NCI-H1092 (cell line): ENCODE measurements around the gene PRSS27.
"Not testable (repeated sequence)": the region's sequence is repeated elsewhere in the genome, so short reads cannot be mapped to it uniquely, and the experiment has no call there.

Experiments used
- DNase-seq: peaks from one replicate; lab custom pipeline; 2025; lab: John Stamatoyannopoulos, UW

Gene PRSS27

DNA sequence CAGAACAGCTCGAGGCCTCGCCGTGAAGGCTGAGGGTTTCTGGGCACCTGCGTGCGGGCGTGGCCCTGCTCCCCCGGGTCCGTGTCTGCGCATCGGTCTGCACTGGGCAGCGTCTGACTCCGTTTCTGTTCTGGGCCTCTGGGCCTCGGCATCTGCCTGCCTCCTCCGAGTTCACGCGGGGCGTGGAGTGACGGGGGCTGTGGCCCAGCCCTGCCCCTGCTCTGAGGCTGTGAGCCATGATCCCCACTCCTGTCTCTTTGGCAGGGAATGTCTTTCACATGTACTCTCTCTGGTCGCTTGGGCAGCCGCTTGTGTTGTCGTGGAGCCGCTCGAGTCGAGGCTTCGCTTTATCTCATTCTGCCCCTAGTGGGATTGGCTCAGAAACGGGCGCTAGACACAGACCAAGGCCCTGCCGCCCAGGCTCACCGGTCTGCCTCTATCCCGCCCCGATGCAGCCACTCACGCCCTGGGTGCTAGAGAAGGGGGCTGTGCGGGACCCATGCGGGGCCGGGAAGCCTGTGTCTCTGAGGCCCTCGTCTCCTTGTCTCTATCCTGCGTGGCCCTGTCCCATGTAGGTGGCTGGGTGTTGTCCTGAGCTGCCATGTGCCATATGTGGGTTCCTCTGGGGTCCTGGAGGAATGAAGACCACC lies 23.3 kb downstream of the PRSS27 start:
- DNase-seq = not testable (repeated sequence)

DNA sequence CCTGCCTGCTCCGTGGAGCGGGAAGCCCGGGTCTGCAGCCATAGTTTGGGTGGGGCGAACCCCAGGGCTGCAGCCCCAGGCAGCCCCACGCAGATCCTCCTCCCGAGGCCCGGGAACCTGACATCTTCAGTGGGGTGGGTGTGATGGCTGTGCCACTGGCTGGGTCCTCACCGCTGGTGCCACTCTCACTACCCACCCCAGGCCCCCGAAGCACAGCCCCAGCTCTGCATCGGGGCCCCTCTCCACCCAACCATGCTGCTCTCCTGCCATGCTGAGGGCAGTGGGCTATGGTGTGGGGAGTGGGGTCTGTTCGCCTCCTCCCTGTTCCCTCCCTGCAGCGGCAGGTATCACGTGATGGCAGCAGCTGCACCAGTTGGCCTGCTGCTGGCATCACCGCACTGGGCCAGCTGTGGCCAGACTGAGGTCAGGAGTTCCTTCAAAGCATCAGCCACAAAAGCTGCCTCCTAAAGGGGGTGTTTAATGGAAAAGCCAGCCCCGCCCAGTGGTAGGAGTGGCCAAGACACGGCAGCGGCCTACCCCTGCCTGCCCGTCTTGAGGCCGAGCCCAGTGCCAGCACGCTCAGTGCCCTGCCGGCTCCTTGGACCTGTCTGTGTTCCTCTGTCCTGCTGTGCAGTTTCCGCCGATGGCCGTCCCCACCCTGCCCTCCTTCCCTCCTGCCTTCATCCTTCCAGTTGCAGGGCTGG lies 26.9 kb downstream of the PRSS27 start:
- no peak for DNase-seq

DNA sequence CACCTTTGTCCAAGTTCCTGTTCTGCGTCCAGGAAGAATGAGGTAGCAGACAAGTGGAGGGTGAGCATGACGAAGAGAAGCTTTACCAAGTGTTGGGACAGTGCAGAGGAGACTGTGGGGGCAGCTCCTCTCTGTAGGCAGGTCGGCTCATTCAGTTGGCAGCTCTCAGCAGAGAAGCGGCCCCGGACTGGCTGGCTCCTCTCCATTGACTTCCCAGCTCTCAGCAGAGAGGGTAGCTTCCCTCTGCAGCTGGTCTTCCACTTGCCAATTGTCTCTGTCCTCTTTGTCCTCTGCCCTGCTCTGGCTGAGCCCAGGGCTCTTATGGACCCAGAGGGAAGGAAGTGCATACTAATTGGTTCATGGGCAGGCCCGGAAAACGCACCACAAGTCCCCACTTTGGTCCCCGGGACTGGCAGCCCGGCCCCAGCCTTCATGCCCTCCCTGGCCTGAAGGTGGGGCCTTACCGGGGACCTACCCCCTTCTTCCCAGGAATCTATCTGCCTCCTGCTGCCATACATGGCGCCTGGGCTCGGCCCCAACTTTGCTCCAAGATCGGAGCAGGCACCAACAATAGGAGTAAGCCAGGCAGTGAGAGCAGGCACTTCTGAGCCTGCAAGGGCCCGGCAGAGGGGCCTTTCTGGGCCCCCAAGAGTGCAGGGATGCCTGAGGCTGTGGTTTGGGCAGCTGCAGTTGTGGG lies 27.6 kb downstream of the PRSS27 start:
- DNase-seq = peak; percentile 75

DNA sequence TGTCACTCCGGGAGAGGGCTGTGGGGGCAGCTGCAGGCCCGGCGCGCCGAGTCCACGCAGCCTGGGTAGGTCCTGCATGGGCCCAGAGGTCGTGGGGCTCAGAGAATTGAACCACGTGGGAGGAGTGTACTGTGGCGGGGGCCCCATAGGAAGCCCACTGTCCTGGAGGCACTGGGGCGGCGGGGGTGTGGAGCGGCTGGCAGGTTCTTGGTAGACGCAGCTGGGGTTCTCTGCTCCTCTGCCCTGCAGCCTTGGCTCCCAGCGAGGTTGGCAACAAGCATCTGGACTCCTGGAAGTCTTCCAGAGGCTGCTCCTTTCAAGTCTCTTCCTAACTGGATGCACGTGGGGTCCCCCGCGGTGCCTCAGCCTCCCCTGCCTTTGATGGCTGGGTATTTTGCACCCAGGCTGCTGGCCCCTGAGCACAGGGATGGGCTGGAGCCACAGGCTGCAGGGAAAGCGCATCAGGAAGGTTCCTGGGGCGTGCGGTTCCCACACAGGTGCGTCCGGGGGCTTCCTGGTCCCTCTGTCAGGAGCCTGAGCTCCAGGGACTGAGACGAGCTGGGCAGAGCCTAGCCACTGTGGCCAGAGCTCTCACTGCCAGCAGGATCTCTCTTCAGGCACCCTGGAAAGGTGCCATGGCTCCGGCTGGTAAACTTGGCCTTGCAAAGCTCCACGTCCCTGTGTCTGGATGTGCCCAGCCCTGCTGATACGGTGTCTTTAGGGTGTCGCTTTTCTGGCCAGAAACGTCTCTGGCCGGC lies 28.4 kb downstream of the PRSS27 start:
- DNase-seq = peak; percentile 49

DNA sequence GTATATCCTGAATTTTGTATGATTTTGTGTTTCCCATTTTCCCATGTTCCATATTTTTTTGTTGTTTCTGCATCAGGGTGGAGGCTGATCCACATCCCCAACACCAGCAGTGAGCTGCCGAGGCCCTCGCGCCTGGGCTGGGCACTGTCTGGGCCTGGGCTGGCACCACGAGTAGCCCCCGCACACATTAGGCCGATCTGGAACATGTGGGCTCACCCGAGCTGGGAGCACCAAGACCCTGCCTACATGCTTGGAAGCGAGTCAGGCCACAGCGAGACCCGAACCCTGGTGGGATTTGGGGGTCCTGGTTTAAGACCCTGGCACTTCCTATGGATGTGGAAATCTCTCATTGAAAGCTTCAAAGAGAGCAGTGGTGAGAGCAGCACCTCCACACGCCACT lies 29.2 kb downstream of the PRSS27 start:
- no peak for DNase-seq

DNA sequence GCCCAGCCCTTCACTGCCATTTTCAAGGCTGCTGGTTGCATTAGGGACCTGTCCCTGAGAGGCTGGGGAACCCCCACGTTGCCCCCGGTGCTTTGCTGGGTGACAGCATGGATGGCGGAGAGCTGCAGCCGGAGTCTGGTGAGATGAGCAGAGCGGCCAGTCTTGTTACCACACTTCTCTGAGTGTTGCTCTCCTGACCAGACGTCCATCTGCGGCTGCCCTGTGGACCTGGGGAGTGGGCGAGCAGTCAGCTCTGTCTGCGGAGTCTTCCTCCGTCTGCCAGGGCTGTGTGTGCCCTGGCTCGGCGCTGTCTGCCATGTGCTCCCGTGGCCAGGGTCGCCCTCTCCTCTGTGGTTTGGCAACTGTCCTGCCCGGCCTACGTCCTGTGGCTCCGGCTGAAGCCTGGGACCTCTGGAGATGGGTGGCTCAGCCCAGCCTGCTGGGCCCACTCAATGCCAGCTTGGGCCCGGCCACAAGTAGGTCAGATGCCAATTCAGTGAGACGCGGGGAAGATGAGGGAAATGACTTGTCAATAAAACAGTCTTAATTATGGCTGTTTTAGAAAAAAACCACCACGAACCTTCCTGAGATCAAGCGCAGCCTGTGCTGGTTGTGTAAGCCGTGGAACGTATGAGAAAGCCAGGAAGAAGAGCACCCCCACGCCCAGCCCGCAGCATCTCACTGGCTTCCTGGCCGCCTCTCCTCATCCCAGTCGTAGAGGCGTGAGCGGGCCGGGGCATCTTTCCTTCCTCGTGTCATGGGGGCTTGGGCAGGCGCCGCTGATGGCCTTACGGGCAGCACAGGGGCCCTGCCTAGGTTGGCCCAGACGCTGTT lies 29.8 kb downstream of the PRSS27 start:
- DNase-seq = no peak

DNA sequence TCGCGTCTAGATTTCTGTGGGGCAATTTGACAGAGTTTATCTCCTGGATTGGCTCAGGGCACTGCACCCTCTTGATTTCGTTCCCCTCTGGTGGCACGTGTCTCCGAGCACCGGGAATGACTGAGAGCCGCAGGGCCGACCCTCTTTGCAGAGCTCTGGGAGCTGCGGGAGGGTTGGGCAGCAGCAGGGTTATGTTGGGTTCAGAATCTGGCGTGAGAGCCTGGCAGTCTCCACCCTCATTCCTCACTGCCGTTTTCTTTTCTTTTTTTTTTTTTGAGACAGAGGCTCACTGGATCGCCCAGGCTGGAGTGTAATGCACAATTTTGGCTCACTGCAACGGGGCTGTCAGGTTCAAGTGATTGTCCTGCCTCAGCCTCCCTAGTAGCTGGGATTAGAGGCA lies 30.6 kb downstream of the PRSS27 start:
- DNase-seq = not testable (repeated sequence)

DNA sequence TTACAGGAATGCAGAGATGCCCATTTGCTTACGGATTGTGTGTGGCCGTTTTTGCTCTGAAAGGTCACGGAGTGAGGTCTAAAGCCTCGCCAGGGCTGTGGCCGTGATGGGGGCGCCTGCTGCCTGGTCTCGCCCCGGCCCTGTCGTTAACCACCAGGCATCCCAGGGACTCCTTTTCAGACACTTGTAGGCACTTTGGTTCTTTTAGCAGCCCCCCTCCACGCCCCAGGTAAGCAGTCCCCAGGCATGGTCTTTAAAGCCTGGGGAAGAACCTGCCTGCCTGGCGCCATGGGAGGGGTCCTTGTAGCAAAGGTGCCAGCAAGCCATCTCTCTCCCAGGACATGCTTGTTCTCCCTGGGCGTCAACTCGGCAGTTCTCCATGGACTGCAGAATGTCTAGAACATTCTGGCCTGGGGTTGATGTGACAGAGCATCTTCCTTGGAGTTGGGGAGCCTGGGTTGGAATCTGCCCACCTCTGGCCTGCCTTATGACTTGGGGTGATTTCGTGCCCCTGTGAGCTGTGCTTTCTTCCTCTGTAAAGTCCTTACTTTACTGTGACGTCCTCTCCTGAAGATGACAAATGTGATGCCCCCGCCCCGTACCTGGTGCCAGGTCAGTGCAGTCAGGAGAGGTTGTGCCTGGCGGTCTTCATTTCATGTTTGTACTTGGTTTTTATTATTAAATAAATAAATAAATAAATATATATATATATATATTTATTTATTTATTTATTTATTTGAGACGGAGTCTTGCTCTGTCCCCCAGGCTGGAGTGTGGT lies 32.3 kb downstream of the PRSS27 start:
- no peak for DNase-seq

DNA sequence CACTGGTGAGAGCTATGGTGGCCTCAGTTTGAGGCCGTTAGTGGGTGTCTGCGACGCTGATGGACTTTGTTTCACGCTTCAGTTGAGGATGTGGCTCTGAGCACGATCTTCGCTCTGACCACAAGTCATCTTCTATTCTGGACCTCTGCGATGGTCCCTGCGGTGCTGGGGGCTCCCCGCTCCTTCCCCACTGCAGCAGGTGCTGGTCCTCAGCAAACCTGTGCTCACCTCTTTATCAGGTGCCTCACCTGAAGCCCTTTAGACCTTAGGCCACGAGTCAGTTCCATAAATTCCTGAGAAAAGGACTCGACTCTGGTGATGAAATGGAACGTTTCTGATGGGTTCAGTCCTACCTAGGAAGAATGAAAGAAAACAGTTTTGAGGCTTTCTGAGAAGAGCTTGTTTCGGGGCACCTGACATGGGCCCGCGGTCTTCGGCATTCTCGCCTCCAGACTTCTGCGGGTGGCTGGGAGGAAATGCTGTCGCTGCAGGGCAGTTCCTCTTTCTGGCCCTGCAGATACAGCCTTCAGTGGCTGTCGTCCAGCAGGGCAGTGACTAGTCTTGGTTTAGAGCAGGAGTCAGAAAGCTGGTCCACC lies 33.0 kb downstream of the PRSS27 start:
- DNase-seq = no peak

DNA sequence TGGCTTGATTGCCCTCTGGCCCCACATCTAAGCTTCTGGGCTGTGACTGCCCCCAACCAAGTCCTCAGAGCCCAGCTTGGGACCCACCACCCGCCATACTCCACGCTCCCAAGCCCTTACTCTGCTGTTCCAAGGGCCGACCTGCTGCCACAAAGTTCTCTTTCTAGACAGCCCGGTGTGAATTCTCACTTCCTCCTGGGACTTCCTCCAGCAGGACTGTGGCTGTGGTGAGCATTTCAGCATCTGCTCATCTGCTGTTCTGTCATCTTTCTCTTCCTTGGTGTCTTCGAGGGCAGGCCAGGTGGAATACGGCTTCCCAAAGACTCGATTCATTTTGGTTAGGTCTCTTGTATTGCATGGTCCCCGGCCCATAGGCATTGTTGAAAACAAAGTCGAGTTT lies 33.9 kb downstream of the PRSS27 start:
- DNase-seq = not testable (repeated sequence)

DNA sequence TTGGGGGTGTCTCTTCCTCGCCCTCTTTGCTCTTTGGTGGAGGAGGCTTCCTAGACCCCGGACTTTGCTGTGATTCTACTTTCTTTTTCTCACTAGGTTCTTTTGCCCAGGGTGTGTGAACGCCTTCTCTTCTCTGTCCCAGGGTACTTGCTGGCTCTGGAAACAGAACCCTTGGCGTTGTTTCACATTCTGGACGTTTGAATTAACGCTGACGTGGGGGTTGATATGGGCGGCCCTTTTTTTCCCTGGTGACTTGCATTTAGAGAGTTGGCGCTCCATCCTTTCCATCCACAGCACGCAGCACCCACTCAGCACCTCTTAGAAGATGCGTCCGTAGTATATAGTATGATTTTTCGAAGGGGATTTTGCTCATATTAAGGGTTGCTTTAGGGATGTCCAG lies 37.0 kb downstream of the PRSS27 start:
- DNase-seq = not testable (repeated sequence)

DNA sequence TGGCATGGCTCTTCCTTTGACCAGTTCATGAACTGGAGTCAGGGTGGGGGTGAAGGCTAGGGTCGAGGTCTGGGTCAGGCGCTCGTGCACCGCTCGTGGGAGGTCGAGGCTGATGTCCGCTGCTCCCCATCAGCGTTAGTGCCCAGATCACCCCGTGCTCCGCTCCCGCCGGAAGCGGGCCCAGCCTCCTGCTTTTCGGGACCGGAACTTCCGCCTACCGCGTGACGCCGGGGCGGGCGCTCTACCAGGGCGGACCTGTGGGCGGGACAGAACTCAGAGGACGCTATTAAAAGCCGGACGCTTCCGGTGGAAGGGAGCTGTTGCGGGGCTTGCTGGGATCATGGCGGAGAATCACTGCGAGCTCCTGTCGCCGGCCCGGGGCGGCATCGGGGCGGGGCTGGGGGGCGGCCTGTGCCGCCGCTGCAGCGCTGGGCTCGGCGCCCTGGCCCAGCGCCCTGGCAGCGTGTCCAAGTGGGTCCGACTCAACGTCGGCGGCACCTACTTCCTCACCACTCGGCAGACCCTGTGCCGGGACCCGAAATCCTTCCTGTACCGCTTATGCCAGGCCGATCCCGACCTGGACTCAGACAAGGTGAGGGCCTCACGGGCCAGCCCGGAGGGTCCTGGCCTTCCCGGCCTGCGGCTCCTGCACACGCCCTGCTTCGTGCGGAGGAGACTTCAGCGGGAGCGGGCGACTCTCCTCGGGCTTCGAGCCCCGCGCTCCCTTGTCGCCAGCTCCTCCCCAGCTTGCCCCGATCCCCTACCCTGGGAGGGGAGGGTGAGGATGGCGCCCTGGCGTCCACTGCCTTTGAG lies 37.6 kb downstream of the PRSS27 start, which contains the start of gene KCTD5:
Gene KCTD5 (plus strand): TSS at position 315 of the 813 bp plus-strand sequence. CDS start 26 bp downstream, at position 341.
- peak; percentile 92 for DNase-seq

DNA sequence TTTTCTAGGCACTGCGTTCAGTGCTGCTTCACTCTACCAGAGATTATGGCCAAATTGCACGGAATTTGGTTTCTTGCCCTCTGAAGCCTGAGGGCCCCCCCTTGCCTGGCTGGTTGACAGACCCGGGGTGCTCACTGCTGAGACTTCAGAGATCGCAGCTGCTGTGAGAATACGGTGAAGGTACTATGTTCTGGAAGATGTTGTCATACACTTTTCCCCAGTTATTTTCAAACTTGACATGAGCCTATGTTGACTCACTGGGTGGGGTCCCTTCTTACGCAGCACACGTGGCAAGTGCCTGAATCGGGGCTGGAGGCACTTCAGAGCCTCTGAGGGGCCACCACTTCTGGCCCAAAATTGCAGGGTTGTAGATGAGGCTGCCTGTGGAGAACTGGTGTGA lies 39.7 kb downstream of the PRSS27 start:
- DNase-seq = not testable (repeated sequence)

DNA sequence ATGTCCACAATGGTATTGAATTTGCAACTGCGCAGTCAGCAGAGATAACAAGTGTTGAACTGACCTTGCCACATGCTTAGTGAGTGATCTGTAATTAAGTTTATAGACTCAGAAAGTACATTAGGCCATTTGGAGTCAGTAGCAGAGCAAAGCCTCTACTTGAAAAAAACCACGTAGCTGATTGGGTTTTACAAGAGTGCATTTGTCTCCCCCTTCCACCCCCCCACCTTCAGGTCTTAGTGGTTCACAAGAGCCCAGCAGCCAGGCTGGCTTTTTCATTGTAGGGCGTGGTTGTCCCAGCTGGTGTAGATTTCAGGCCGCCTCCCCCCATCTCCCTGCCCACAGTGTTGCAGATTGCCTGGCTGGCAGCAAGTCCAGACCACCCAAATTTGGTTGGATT lies 40.1 kb downstream of the PRSS27 start:
- not testable (repeated sequence) for DNase-seq

DNA sequence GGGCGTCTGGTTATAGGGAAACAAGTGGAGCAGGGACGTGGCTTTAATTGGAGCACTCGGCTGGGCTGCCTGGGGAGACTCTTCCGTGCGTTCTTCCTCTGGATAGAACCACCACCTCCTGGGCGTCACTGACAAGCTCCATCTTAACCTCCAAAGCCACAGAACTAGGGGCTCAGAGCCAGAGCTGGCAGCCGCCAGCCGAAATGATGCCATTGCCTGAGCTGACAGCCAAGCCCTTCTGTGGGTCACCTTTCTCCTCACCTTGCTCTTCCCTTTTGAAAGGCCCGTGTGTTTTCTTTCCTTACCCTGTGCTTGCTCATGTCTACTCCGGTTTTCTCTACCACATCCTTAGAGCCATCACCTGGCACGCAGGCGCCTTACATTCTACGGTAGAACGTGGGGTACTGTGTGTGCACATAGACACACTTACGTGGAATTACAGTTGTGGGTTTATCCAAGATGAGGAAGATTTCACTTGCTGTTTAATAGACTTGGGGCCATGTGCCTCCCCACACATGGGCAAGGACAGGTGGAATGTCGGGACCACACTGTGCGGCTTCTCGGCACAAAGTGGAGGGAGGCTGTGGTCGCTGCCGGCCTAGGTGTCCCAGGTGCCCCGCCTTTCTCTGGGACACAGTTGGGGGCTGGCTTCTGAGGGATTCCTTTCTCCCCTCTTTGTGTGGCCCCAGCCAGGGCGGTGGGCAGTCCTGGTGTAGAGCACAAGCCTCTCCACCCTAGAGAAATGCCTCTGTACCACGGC lies 41.6 kb downstream of the PRSS27 start:
- DNase-seq = not testable (repeated sequence)

DNA sequence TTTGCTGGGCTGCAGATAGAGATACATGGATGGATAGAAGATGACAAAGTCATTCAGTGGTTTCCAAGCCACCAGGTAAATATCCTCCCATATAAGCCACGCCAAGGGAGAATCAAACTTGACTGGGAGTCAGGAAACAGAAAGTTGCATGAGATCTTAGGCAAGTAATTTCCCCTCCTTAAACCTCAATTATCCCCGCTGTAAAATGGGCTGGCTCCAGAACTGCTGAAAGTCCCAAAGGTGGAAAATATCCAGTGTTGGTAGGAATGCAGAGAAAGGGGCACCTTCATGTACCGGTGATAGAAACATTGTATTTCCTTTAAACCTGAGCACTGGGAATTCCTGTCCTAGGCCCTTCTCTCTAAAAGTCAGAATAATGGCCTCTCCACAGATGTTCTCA lies 43.1 kb downstream of the PRSS27 start:
- DNase-seq = not testable (repeated sequence)

DNA sequence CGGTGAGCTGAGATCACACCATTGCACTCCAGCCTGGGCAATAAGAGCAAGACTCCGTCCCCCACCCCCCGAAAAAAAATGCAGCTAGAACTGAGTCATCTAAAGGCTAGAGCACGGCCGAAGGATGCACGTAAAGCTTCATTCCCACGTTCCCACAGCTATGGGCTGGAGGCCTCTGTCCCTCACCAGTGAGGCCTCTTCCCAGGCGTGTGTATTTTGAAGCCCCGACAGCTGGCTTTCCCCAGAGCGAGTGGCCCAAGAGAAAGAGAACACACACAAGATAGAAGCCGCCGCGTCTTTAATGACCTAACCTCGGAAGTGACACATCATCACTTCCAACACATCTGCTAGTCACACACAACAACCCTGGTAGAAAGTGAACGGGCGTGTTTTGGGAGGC lies 44.3 kb downstream of the PRSS27 start:
- no peak for DNase-seq

DNA sequence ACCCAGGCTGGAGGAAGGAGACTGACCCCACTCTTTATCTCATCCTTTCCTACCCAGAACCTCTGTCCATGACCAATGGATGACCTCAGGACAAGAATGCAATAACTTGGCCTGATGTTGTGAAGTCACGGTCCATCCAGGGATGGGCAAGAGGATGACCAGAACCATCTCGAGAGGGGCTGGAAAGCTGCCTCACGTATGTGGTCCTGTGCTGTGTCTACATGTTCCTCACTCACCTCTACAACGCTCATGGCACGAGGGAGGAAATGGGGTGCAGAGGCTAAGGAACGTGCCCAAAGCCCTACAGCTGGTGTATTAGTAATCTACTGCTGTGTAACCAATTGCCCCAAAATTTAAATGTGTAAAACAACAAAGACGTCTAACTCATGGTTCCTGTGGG lies 45.0 kb downstream of the PRSS27 start:
- no peak for DNase-seq
